SH-SY5Y (cell line): ENCODE data around the gene HAGH.

Experiments used
- GATA2 ChIP-seq: IDR thresholded peaks from 2 replicates; pipeline ENCODE4 v1.6.1; 2011; ENCODE audit warnings: mild to moderate bottlenecking, low read depth, low read length
- GATA3 ChIP-seq: IDR thresholded peaks from 2 replicates; pipeline ENCODE4 v1.6.1; 2011; ENCODE audit warnings: low read depth, mild to moderate bottlenecking, low read length, moderate library complexity

GRCh38 chr16:1782408-1783264 is 44.0 kb downstream of the HAGH start, which contains the start of the genes NUBP2 and SPSB3:
- TF ChIP-seq GATA2 (no peak), GATA3 (no peak)
